GF-D8 (cell line): ENCODE results near the gene RPS17.

Experiments used
- DNase-seq: peaks from one replicate; lab custom pipeline; 2025; lab: John Stamatoyannopoulos, UW

Gene RPS17

DNA sequence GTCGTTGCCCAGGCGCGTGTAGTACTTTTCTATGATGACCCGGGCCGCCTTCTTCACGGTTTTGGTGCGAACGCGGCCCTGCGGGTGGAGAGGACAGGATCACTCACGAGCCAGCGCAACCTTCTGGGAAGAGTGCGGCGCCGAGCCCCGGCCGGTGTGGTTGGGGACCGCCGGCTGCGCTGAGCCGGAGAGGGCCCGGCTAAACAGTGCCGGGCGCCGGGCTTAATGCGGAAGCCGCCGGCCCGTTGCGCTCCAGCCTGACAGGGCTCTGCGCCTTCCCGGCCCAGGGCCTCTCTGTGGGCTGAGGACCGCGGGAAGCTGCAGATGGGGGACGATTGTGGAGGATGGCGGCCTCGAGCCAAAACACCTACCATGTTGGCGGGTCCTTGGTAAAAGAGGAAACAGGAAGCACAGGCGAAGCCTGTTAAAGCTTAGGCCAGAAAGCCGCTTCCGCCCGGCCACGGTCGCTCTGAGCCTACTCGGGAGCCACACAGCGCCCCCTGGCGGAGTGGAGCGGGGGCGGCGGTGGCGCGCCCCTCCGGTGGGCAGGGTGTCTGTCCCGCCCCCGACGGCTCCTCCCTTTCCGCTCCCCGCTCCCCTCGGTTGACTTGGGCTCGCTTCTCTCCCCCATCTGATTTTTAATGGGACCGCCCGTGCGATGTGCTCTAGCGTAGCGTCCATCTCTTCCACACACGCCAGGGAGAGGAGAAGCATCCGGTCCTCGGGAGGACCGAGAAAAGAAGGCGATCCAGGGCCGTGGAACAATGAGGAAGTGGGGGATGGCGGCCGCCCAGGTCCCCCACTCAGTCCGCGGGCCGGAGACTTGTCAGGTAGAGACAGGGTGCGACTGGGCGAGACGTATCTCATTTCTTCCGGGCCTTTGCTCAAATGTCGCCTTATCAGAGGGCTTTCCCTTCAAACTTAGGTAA lies at the start of gene RPS17:
RPS17 (minus strand) TSS at position 403 of the 929 bp plus-strand sequence; CDS start at position 374, 29 bp downstream.
- no peak for DNase-seq

DNA sequence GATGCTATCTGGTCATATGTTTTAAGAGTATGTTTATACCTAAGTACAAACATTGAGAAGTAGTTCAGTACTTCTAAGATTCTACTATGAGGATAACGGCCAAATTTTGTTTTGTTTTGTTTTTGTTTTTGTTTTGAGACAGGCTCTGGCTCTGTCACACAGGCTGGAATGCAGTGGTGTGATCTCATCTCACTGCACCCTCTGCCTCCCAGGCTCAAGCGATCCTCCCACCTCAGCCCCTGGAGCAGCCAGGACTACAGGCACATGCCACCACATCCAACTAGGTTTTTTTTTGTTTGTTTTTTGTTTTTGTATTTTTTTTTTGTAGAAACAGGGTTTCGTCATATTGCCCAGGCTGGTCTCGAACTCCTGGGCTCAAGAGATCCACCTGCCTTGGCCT lies 47.5 kb upstream of the RPS17 start:
- no peak for DNase-seq

DNA sequence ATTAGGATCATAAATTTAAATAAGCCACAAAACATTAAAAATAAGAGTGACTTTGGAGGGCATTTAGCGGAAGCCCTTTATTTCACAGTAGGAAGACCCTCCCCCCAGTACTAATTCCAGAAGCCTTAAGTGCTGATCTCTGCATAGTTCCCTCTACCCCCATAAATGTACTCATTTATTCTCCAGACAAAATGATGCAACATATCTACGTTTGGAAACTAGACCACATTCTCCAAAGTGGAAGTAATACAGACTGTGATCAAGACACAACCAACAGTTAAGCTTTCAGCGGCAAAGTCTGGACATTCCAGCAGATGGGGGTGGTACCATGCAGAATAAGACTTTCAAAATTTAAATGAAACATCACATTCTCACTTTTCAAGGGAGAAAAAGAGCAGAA lies 44.8 kb upstream of the RPS17 start:
- no peak for DNase-seq

DNA sequence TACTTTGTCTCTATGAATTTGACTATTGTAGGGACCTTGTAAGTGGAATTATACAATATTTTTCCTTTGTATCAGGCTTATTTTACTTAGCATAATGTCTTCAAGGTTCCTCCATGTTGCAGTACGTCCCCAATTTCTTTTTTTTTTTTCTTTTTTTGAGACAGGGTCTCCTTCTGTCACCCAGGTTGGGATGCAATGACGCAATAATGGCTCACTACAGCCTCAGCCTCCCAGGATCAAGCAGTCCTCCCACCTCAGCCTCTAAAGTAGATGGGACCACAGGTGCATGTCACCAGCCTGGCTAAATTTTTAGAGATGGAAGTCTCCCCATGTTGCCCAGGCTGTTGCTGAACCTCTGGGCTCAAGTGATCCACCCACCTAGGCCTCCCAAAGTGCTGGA lies 40.5 kb upstream of the RPS17 start:
- DNase-seq: no peak

DNA sequence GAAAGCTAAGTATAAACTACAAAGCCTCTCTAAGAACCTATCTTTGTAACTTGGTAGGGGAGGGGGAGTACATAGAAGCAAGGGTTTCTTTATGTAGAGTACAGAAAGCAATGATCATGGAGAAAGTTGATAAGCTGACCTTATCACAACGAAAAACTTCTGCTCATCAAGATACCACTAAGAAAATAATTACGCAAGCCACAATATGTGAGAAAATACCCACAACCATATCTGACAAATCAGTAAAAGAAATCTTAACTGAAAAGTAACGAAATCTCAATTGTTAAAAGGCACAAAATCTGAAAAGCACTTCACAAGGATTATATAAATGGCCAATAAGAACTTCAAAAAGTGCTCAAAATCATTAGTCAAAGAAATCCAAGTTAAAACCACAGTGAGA lies 35.1 kb upstream of the RPS17 start:
- DNase-seq: no peak

DNA sequence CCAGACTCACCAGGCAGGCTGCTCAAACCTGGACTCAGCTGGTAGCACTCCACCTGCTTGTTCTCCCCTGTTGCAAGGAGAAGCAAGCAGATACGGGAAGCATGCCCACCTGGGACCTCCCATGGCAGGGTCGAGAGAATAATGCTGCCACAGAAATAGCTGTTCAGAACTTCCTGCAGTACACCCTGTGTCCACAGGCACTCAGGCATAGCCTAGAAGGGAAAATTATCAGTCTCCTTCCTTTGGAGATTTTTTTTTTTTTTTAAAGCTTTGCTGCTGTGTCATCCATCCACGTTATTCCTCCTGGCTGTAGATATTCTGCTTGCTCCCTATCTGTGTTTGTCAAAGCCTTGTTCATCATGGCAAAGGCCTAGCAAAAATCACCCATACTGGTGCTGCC lies 32.7 kb upstream of the RPS17 start:
- DNase-seq: no peak

DNA sequence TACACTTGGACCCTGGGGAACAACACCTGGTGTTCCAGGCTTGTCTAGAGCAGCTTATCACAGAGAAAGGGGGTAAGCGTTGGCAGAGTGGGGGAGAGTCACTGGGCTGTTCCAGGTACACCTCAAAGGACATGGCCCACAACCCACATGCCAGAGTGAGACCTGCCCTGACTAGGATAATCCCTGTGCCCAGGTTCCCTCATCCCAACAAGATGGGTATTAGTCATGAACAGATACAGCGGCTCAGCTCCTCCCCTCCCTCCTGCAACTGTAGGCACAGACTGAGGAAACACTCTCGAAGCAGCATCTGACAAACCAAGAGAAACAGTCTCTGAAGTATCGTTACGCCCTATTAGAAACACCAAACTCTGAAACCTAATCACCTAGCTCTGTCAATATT lies 32.1 kb upstream of the RPS17 start:
- DNase-seq: no peak

DNA sequence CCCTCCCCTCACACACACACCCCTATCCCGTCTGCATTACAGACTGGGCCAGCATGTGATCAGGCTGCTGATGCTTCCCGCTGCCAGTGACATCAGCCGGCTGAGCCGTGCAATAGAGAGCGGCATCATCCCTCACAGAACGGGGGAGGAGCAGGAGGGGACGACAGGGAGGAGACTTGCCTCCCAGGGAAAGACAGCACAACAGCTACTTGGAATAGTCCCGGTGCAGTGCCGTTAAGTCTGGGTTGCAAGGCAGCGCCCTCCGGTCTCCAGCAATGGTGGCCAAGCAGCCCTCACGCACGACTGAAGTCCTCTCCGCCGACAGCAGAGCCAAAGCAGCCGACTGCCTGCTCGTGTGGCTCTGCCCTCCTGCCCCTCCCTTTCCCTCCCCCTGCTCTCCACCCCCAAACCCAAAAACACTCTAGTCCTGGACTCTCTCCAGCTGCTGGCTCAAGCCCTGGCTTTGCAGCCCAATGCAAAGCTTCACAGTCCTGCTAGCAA lies 31.5 kb upstream of the RPS17 start:
- no peak for DNase-seq

DNA sequence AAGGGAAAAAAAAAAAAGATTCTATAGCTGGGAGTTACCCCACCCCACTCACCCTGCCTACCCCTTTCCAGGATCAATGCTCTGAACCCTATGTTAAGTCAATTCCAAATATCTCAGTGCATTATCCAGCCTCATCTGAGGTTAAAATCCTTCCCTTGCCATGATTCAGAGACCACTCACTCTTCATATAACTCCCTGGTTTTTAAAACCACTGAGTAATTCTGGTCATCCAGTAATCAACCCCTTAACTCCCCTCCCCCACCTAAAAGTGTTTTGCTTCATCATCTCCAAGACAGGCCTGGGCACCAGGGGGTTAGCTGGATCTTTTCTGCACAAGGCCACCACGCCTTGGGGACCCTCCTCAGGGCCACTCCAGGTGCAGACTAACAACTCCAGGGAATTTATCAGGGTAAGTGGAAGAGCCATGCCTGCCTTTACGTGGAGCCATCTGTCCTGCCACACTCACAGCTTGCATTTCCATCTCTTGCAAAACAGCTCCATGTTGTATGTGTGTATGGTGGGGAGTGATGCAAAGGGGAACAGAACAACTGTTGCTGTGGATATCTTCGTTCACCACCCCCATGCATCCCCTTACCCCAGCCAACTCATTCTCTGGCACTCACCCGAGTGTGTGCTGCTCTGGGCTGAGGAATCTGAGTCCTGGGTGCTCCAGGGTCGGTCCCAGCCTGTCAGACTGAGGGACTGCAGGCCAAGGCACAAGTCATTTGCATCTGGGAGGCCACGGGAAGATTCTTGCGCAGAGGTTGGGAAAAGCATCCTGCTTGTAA lies 30.7 kb upstream of the RPS17 start:
- DNase-seq: no peak

DNA sequence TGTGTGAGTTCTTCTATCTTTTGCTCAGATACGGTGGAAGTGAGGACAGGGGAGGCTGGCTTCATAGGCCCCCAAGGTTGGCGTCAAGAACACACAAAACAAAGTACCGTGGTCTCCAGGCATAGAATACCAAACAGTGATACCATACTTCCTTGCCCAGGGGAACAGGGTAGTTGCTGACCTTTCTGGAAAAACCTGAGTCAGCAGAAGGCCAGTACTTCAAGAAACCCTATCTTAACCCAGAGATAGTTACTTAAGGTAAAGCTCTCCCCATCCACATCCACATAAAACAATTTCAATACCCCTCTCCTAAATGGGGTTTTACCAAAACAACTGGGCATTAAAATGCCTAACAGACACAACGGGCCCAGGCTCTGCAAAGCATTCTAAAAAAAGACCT lies 29.6 kb upstream of the RPS17 start:
- no peak for DNase-seq

DNA sequence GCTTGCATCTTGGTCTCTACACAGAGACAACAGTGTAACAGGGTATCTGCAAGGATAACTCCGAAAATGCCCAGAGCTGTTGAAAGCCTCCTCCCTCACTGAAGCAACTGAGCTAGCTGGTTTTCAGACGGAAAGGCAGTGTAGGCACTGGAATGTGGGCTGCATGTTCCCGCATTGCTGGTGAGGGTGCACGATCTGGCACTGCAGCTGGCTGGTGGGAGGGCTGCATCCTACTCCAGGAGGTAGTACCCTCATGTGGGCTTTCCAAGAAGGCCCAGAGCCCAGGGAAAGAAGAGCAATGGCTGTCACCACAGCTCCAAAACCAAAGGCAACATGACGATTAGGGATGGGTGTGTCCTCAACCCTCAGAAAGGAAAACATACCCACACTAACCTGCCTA lies 28.7 kb upstream of the RPS17 start:
- DNase-seq: no peak

DNA sequence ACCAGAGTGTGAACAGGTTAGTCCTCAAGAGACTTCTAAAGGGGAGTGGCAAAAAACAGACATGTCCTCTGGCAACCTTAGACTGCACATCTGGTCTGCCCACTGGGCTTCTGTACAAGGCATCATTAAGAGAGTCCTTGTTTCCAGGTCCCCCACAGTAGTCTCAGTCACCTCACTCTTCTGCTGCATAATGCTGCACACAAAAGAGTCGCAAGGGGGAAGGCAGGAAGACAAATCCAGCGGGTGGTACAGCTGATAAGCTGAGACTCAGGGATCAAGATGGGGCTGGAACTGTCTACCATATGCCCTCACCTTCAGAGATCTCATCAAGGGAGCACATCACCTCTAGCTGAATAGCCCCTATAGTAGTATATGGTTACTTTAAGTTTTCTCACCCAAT lies 27.4 kb upstream of the RPS17 start:
- no peak for DNase-seq

DNA sequence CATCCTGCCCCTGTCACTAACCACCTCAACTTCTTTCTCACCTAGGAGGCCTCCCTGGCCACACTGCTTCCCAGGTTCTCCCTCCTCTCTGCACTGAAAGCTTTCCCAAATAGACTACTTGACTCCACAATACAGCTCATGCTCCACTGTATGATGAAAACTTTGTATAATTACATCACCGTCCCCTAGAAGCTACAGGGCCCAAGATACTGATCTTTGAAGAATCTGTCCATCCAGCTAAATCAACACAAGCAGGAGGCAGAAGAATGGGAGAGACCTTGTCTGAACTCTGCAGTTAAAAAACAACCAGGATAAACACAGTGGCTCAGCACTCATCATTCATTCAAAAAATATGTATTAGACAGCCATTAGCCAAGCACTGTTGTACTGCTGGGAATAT lies 26.4 kb upstream of the RPS17 start:
- DNase-seq: no peak

DNA sequence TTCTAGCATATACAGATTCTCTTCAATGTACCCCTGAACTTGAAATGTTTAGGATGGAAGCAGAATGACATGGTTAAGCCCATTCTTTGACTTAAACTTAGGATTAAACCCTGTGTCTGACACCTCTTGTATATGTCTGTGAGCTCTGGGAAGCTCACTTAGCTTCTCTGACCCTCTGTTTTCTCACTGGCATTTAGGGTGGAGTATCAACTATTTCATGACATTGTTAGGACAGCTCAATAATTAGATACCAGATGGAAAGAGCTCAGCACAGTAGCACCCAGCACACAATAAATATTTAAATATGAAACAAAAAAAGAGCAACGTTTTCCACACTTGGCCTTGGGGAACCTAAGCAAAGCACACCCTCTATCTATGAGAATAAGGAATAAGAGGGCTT lies 18.2 kb upstream of the RPS17 start:
- DNase-seq: no peak

DNA sequence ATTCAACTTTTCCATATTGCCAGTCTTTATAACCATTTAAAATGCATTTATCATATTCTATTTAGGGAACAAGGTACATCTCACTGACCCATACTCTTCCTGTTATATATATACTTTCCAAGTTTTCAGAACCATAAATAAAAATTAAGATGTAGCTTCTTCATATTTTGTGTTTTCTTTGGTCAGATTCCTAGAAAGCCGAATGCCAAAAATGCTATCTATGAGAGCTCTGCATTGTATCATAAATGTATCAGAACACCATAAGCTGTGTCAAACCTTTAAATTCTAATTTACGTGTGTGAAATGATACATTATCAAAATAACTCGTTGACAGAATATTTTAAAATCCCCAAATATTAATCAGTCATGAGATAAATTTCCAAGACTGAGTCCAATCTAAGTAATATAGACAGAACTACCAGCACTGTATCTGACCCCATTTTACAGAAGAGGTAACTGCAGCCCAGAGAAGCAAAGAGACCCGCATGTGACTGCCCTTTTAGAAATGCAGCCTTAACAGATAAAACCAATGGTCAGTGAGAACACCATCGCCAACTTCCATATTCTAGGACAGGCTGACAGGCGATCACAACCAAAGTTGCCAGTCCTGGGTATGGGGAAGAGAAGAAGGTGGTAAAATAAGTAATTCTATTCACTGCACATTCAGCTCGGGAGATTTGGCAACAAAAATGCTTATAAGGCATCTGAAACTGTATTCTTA lies 16.2 kb upstream of the RPS17 start:
- DNase-seq: no peak

DNA sequence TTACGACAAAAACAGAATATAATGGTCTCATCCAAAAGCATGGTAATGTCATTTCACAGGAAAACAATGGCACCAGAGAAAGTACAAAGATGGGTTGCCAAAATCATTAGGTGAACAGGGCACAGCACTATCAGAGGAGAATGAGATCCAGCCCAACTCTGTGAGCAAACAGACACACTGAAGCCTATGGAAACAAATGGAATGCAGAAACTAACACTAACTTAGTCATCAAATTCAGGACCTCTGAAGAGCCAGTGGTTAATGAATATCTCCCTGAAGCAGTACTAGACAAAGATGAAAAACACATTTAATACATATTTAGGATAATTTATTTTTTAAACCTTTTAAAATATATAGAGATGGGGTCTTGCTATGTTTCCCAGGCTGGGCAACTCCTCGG lies 14.6 kb upstream of the RPS17 start:
- DNase-seq: no peak

DNA sequence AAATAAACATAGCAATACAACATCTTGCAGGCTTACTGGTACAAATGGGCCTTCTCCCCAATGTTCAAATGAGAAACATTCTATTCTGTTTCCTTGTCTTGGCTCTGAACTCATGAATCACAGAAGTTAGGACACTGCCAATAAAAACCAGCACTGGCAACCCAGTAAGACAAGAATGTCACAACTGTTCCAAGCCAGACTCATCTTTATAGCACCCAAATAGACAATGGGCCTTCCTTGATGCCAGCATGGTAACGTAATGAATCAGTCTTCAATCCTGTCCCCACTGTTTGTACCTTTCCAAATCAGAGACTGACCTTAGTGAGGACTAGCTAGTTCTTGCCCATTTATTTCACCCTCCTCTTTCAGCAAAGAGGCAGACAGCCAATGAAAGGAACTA lies 14.1 kb upstream of the RPS17 start:
- no peak for DNase-seq

DNA sequence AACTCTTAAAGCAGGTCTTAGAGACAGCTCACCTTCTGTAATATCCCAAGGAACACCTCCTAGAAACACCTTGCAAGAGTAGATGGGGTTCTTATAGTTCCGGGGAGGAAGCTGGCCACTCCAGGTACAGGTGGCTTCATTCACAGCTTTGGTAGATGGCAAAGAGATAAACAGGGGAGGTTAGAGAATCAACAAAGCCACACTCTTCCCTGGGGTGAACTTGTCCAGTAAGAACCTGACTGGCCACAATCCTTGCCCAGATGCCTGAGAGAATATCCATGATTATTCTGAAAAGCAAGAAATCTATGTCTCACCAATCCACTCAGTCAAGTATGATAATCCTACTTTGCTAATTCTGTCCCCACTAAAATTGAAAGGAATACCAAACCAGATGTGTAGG lies 13.6 kb upstream of the RPS17 start:
- no peak for DNase-seq

DNA sequence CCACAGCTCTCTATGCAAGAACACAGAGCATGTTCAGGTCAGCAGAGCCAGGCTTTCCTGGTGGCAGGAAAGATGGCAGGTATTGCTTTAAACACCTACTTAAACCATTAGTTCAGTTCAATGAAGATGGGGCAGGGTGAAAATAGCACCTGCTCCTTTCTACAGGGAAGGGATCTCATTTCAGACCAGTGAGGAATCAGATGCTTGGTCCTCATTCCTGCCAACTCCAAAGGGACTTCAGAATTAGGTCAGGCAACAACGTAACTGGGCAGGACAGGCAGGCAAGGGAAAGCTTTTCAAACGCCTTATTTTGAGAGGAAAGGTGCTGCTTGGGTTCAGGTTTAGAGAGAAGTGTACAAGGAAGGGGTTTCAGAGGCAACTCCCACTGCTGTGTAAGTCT lies 12.6 kb upstream of the RPS17 start:
- no peak for DNase-seq

DNA sequence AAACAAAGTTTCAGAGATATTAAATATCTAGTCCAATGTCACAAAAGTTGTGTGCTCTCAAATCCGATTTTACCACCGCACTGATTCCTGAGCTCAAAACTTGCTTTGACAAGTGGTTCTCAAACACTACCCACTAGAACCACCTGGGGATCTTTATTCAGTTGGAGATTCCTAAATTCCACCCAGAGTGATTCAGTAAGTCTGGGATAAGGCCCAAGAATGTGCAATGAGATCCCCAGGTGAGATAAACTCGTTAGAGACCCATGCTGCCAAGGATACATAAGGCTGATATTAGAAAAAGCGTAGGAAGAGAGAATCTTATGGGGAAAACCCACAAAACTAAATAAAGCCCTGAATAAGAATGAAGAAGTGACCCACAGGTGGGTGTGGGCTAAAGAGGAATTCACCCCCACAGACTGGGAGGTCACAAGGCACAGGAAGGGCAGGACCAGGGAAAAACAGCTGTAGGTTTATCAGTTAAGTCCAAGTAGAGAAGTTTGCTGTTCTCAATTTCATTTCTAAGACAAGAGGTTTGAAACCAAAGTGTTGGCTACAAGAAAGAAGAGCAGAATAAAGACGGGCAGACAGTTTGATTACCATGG lies 11.5 kb upstream of the RPS17 start:
- DNase-seq: no peak

DNA sequence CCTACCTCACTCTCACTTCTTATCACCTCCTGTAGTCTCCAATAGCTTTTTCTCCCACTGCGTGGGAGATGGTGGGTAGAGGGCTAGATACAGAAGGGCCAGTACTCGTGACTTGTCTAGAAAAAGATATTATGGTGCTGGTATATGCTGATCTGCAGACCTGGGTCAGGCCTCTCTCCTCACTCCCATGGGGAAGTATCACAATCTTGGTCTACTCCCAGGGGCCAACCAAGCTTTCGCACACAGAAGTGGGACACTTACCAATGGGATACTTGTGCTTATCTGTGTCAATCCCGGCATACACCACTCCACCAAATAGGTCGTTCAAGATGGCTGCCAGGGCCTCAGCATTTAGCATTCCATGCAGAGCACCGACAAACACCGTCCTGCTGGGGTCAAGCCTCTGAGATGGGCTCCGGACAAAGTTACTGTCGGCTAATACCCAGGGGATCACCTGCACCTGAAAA lies 9.0 kb upstream of the RPS17 start:
- no peak for DNase-seq

DNA sequence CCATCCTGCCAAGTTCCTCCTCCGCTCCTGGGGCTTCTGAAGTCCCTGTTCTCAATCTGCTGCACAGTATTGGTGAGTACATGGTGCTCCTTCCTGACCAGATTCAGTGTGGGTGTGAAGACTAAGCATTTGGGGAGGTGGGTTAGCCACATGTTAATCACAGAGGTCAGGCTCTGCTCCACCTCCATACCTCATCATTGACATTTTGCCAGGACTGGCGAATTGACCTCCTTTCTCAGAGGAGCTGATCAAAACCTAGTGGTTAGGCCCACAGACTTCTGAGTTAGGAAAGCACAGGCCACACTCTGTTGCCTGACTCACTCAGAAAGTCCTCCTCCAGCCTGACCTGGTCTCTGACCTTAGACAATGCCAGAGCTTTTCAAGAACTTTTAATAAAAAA lies 8.4 kb upstream of the RPS17 start:
- no peak for DNase-seq
